ENCODE results near the gene KCNH5. TPM values are rescaled to one million over a fixed set of nuclear protein-coding genes. Genes with fewer than 3 reads are reported as not detected.

Gene KCNH5
- total RNA-seq, 1 experiment from 2014 or later: not detected

DNA sequence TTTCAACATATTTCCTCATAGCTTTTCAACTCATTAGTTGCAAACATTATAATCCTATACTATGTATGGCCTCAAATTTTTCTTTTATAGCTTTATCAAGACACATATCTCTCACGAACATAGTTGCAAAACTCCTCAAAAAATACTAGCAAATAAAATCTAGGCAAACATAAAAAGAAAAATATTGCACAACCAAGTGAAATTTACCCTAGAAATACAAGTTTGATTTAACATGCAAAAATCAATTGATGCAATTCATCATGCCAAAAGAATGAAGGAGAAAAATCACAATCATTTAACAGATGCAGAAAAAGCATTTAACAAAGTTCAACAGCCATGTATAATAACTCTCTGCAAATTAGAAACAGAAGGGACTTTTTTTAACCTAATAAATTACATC is 33.3 kb upstream of the KCNH5 start:
- DNase-seq (ENCODE audit: unreplicated experiment): no peak
- Mint-ChIP-seq H3K27me3 (ENCODE audit: insufficient read depth, unreplicated experiment) (no peaks in the 10 kb centered on the region), H3K4me3 (ENCODE audit: unreplicated experiment) (no peak overlapping the region), H3K27ac (ENCODE audit: low read depth, unreplicated experiment) (peak overlapping the region; percentile 69), H3K4me1 (ENCODE audit: insufficient read depth, unreplicated experiment) (peaks cover 16% of the 10 kb centered on the region), H3K9me3 (ENCODE audit: unreplicated experiment) (no peaks in the 10 kb centered on the region), H3K36me3 (ENCODE audit: insufficient read depth, unreplicated experiment) (no peaks in the 10 kb centered on the region)
- intact Hi-C loops (cut with micrococcal nuclease): no loop called here
- ChIA-PET POLR2A (no interaction called here), CTCF (no interaction called here)
- no TSS peak for BruUV-seq (replicated peaks)
- TF ChIP-seq, protein P1, sequence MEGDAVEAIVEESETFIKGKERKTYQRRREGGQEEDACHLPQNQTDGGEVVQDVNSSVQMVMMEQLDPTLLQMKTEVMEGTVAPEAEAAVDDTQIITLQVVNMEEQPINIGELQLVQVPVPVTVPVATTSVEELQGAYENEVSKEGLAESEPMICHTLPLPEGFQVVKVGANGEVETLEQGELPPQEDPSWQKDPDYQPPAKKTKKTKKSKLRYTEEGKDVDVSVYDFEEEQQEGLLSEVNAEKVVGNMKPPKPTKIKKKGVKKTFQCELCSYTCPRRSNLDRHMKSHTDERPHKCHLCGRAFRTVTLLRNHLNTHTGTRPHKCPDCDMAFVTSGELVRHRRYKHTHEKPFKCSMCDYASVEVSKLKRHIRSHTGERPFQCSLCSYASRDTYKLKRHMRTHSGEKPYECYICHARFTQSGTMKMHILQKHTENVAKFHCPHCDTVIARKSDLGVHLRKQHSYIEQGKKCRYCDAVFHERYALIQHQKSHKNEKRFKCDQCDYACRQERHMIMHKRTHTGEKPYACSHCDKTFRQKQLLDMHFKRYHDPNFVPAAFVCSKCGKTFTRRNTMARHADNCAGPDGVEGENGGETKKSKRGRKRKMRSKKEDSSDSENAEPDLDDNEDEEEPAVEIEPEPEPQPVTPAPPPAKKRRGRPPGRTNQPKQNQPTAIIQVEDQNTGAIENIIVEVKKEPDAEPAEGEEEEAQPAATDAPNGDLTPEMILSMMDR (IDR thresholded peaks at IDR 0.05; ENCODE audit: unreplicated experiment): no peak

DNA sequence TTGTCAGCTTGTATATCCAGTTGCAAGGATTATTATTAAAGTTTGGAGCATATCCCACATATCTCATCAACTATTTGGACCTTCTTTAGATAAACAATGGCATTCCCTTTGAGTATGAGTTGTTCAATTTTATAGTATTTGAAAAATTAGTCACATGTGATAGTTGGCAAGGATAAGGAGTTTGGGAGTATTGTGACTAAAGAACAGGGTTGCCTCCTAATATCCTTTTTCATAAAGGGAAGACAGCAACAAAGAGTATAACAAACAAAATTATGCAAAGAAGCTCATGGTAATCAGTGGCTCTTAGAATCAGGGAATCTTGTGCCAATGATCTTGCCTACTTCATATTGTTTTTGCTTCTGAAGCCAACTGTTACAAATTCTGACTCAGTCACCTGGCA is 31.2 kb upstream of the KCNH5 start:
- DNase-seq (ENCODE audit: unreplicated experiment): peak; percentile 12
- TF ChIP-seq, protein P1 (IDR thresholded peaks at IDR 0.05; ENCODE audit: unreplicated experiment): no peak
- peaks cover 16% of the 10 kb centered on the region for H3K4me1 Mint-ChIP-seq (ENCODE audit: insufficient read depth, unreplicated experiment)
- no peak overlapping the region for H3K4me3 Mint-ChIP-seq (ENCODE audit: unreplicated experiment)
- ChIA-PET CTCF (interaction anchor here (0.9 kb wide), 1 partner anchor 11 kb away, joined by 3 read pairs; no protein-coding TSS in a partner anchor), POLR2A (interaction anchor here (1.3 kb wide), 1 partner anchor 103 kb away, joined by 5 read pairs; no protein-coding TSS in a partner anchor)
- no peaks in the 10 kb centered on the region for H3K36me3 Mint-ChIP-seq (ENCODE audit: insufficient read depth, unreplicated experiment)
- H3K9me3 Mint-ChIP-seq (ENCODE audit: unreplicated experiment): no peaks in the 10 kb centered on the region
- intact Hi-C loops (cut with micrococcal nuclease): no loop called here
- BruUV-seq (replicated peaks): no TSS peak
- H3K27me3 Mint-ChIP-seq (ENCODE audit: insufficient read depth, unreplicated experiment): no peaks in the 10 kb centered on the region
- no peak overlapping the region for H3K27ac Mint-ChIP-seq (ENCODE audit: low read depth, unreplicated experiment)

DNA sequence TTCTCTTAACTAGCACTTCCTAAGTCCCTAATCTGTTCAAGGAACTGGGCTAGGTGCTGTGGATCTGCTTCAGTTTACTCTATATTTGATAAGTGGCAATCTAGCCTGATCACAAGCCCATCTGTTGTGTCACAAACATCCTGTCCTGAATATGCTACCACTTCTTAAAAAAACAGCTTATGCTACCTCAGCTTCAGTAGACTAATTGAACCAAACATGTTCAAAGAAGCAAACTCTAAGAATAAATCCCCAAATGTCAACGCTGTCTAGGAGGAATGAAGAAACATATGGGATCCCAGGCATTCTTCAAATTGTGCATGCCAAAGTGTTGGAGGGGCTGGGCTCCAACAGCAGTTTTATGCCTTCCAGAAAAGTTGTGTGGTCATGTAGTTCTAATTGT is 10.4 kb upstream of the KCNH5 start:
- Mint-ChIP-seq H3K9me3 (ENCODE audit: unreplicated experiment) (no peaks in the 10 kb centered on the region), H3K4me3 (ENCODE audit: unreplicated experiment) (no peak overlapping the region), H3K27ac (ENCODE audit: low read depth, unreplicated experiment) (no peak overlapping the region), H3K4me1 (ENCODE audit: insufficient read depth, unreplicated experiment) (no peaks in the 10 kb centered on the region), H3K36me3 (ENCODE audit: insufficient read depth, unreplicated experiment) (no peaks in the 10 kb centered on the region), H3K27me3 (ENCODE audit: insufficient read depth, unreplicated experiment) (no peaks in the 10 kb centered on the region)
- no TSS peak for BruUV-seq (replicated peaks)
- ChIA-PET CTCF (no interaction called here), POLR2A (no interaction called here)
- intact Hi-C loops (cut with micrococcal nuclease): no loop called here
- DNase-seq (ENCODE audit: unreplicated experiment): no peak
- TF ChIP-seq, protein P1 (IDR thresholded peaks at IDR 0.05; ENCODE audit: unreplicated experiment): no peak

GRCh38 chr14:63051992-63052391 is 6.7 kb upstream of the KCNH5 start:
- CTCF ChIA-PET: interaction anchor here (1.7 kb wide), 1 partner anchor 873 kb away, joined by 5 read pairs; no protein-coding TSS in a partner anchor
- TF ChIP-seq, protein P1 (IDR thresholded peaks at IDR 0.05; ENCODE audit: unreplicated experiment): no peak
- POLR2A ChIA-PET: no interaction called here
- Mint-ChIP-seq H3K4me1 (ENCODE audit: insufficient read depth, unreplicated experiment) (no peaks in the 10 kb centered on the region), H3K9me3 (ENCODE audit: unreplicated experiment) (no peaks in the 10 kb centered on the region), H3K4me3 (ENCODE audit: unreplicated experiment) (no peak overlapping the region), H3K36me3 (ENCODE audit: insufficient read depth, unreplicated experiment) (no peaks in the 10 kb centered on the region), H3K27ac (ENCODE audit: low read depth, unreplicated experiment) (no peak overlapping the region), H3K27me3 (ENCODE audit: insufficient read depth, unreplicated experiment) (peaks cover 10% of the 10 kb centered on the region)
- intact Hi-C loops (cut with micrococcal nuclease): no loop called here
- no TSS peak for BruUV-seq (replicated peaks)
- peak; percentile 30 for DNase-seq (ENCODE audit: unreplicated experiment)
